ENCODE data around the gene RAB15. TPM values are rescaled to one million over a fixed set of nuclear protein-coding genes. Genes with fewer than 3 reads are reported as not detected.
"Not testable (repeated sequence)": the region's sequence is repeated elsewhere in the genome, so short reads cannot be mapped to it uniquely, and the experiment has no call there.

RAB15 gene
- polyA plus RNA-seq, 5 donors: 27.7 to 32.9 (median 31.8) TPM

DNA sequence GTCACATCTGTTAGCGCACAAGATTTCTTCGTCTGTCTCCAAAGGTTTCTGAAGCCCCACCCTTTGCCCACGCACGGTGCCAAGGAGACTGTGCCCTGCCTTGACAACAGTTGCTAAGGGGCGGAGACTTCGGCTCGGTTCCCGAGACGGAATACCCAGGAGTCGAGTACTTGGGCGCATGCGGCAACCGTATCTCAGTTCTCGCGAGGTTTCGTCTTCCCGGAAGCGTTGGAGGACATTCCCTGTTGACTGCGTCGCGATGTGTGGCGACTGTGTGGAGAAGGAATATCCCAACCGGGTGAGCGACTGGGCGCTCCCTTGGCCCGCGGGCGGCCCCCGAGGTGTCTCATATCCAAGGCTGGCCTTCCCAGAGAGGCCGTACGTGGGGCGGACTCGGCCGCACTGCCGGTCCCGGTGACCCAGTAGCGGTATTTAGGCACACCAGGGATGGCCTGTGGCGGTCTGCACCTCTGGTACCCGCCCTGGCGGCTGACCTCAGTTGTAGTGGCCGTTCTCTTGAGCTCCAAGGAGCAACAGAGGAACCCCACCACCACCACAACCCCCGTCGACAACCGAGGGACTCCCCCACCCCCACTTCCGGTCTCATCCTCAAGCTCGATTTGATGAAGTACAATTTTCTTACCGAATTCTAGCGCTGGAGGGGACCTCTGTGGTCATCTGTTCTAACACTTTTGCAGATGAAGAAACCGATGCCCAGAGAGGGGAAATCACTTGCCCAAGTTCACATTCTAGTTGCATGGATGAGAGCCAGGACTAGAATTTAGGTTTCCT lies 57.7 kb downstream of the RAB15 start, which contains the start of gene CHURC1:
CHURC1 (plus strand) TSS at position 219 of the 792 bp plus-strand sequence; CDS start at position 260, 41 bp downstream.
- peak; percentile 95 to 97 for DNase-seq

DNA sequence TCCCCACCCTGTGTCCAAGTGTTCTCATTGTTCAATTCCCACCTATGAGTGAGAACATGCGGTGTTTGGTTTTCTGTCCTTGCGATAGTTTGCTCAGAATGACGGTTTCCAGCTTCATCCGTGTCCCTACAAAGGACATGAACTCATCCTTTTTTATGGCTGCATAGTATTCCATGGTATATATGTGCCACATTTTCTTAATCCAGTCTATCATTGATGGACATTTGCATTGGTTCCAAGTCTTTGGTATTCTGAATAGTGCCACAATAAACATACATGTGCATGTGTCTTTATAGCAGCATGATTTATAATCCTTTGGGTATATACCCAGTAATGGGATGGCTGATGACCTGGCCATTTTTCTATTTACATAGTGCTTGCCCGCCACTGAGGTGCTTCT lies 58.7 kb downstream of the RAB15 start:
- DNase-seq: not testable (repeated sequence)

DNA sequence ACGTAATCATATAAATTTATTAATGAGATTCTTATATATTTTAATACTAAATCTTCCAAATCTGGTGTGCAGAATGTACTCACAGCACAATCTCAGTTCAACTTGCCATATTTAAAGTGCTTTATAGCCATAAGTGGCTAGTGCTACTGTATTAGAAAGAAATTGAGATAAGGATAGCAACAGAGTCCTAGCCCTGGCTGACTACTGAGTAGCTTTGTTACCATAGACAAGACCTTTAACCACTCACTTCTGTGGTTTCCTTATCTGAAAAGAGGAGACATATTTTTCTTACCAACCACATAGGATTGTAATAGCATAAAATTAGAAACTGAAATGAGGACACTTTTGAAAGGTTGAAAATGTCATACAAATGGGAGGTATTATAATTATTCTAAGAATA lies 59.9 kb downstream of the RAB15 start:
- no peak for DNase-seq

DNA sequence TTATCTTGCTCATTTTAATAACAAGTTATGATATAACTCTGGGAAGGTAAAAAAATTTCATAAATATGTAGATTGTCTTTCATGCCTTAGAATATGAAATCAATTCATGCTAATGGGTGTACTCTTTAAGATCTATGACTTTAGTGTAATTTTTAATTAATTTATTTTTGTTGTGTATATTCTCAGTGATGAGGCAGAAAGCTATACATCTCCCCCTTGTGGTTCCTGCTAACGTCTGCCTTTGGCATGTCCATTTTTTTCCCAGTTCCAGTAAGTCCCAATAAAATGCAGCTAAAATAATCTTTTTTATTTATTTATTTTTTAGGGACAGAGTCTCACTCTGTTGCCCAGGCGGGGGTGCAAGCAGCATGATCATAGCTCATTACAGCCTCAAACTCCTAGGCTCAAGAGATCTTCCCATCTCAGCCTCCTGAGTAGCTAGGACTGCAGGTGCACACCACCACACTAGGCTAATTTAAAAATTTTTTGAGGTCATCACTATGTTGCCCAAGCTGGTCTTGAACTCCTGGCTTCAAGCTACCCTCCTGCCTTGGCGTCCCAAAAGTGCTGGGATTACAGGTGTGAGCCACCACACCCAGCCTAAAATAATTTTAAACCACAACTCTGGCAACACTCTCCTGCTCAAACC lies 61.2 kb downstream of the RAB15 start:
- no peak for DNase-seq

DNA sequence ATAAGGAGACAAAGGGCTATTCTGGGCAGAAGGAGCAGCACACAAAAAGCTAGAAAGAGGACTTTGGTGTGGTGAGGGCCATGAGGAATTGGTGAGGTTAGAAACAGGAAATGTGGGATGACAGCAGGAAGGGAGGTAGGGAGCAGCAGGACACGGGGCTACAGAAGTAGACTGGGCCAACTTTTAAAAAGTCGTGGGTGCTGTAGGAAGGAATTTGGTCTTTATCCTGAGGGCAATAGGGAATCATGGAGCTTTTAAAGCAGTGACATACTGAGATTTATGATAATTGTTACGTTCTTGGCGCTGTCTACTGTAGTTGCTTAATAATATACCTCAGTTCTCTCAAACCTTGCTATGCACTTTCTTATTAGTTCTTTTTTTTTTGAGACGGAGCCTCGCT lies 66.1 kb downstream of the RAB15 start:
- no peak for DNase-seq

DNA sequence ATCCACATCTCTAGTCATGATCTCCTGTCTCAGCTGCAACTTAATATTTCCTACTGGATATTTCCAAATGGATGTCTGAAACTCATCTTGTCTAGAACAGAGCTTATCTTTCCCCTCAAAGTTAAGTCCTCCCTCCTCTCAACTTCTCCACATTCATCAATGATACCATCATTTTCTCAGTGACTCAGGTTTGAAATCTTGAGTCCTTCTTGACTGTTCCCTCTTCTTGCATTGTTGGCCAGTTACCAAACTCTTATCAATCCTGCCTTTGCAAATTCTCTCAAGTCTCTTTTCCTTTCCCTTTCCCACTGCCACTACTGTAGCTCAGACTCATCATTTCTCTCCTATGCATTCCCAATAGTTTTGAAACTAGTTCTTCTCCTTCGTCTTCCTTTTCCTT lies 72.2 kb downstream of the RAB15 start:
- DNase-seq: no peak

Other genes with a start within 250 kb of the RAB15 start
- 1 to 10 TPM; 2.7 to 8.0 (median 4.3) TPM for gene SPTB, start 92.4 kb downstream of the RAB15 start, polyA plus RNA-seq (ENCODE audit: insufficient read depth in 1 of 5, insufficient read length in 5 of 5, low replicate concordance in 1 of 5)
- 10 to 100 TPM; 45.4 to 64.2 (median 56.8) TPM for gene CHURC1, start 57.9 kb downstream of the RAB15 start, polyA plus RNA-seq (ENCODE audit: insufficient read depth in 1 of 5, insufficient read length in 5 of 5, low replicate concordance in 1 of 5)
- 1 to 10 TPM in 1 of 5 donors, under 1 TPM in 4; 0.55 to 1.2 (median 0.72) TPM for gene GPX2, start 29.6 kb downstream of the RAB15 start, polyA plus RNA-seq (ENCODE audit: insufficient read depth in 1 of 5, insufficient read length in 5 of 5, low replicate concordance in 1 of 5)
- 10 to 100 TPM; 24.4 to 32.6 (median 30.9) TPM for gene FNTB, start 14.6 kb upstream of the RAB15 start, polyA plus RNA-seq (ENCODE audit: insufficient read depth in 1 of 5, insufficient read length in 5 of 5, low replicate concordance in 1 of 5)
- gene MAX, start 130.2 kb upstream of the RAB15 start, polyA plus RNA-seq (ENCODE audit: insufficient read depth in 1 of 5, insufficient read length in 5 of 5, low replicate concordance in 1 of 5): 10 to 100 TPM; 57.1 to 67.7 (median 58.8) TPM

Measured in right lung (tissue), 5 donors.